MCF 10A (cell line): Measurements from ENCODE around the gene TMEM129. TPM values are rescaled to one million over a fixed set of nuclear protein-coding genes. Genes with fewer than 3 reads are reported as not detected.

Source experiments
- BruUV-seq: library from RNA; stranded (reverse); fragments of 400-500 nt; replicated peaks from 2 replicates; lab custom pipeline; 2021; lab: Mats Ljungman, UMichigan
- CTCF ChIA-PET: fragments of 300-600 bp; sonication (Branson Sonifier 250); formaldehyde crosslinking; extraction: SDS; loops from one replicate; lab custom pipeline; 2021; ENCODE audit warnings: antibody characterized with exemption, inconsistent platforms; lab: Yijun Ruan, JAX
- POLR2A ChIA-PET: fragments of 300-600, 350-650 bp; sonication (Branson Sonifier 250); formaldehyde crosslinking; extraction: SDS; loops from one replicate; lab custom pipeline; 2020; ENCODE audit warnings: antibody characterized with exemption, inconsistent platforms; lab: Yijun Ruan, JAX
- DNase-seq: peaks from one replicate; pipeline ENCODE4 v3.0.0-alpha.2; 2018; ENCODE audit not compliant: unreplicated experiment
- H3K27ac Mint-ChIP-seq: one replicate; pipeline ENCODE4 v1.8.0; 2022; ENCODE audit warnings: mild to moderate bottlenecking, low read depth, mixed read lengths; ENCODE audit not compliant: unreplicated experiment
- H3K27me3 Mint-ChIP-seq: one replicate; pipeline ENCODE4 v1.8.0; 2022; ENCODE audit warnings: mixed read lengths; ENCODE audit not compliant: insufficient read depth, unreplicated experiment
- H3K36me3 Mint-ChIP-seq: one replicate; pipeline ENCODE4 v1.8.0; 2022; ENCODE audit warnings: mild to moderate bottlenecking, moderate library complexity, mixed read lengths; ENCODE audit not compliant: insufficient read depth, unreplicated experiment
- H3K4me1 Mint-ChIP-seq: one replicate; pipeline ENCODE4 v1.8.0; 2022; ENCODE audit warnings: mixed read lengths; ENCODE audit not compliant: insufficient read depth, unreplicated experiment
- H3K4me3 Mint-ChIP-seq: one replicate; pipeline ENCODE4 v1.8.0; 2022; ENCODE audit warnings: mild to moderate bottlenecking, moderate library complexity, mixed read lengths; ENCODE audit not compliant: unreplicated experiment
- H3K9me3 Mint-ChIP-seq: one replicate; pipeline ENCODE4 v1.8.0; 2022; ENCODE audit warnings: mixed read lengths; ENCODE audit not compliant: unreplicated experiment
- CTCF ChIP-seq: fragments of 200-600 bp; IDR thresholded peaks from one replicate; pipeline ENCODE4 v1.8.0; 2022; ENCODE audit warnings: antibody characterized with exemption, mild to moderate bottlenecking; ENCODE audit not compliant: unreplicated experiment
- intact Hi-C: fragments of 100-400 bp; cut with micrococcal nuclease; formaldehyde crosslinking; loops from 2 replicates; pipeline ENCODE4 v1.14.1; 2022
- total RNA-seq: library from RNA; stranded (reverse); gene quantifications from 2 replicates; pipeline ENCODE4 v1.2.3, GENCODE V29; 2022

TMEM129 gene
- total RNA-seq, 1 experiment from 2014 or later, result 38.3 TPM

- CTCF ChIA-PET, result no interaction called here
Observed at GRCh38 chr4:1769692-1770091, 48.6 kb upstream of the TMEM129 start.

GRCh38 chr4:1768367-1769034, 47.4 kb upstream of the TMEM129 start:
- H3K36me3 Mint-ChIP-seq, result no peaks in the 10 kb centered on the region
- intact Hi-C loops, result no loop called here
- POLR2A ChIA-PET, result interaction anchor here (1.0 kb wide), 1 partner anchor 10 kb away, joined by 4 read pairs; no protein-coding TSS in a partner anchor
- H3K9me3 Mint-ChIP-seq, result no peaks in the 10 kb centered on the region
- no peaks in the 10 kb centered on the region for H3K27me3 Mint-ChIP-seq
- CTCF ChIA-PET, result no interaction called here
- no peak overlapping the region for H3K27ac Mint-ChIP-seq
- no TSS peak for BruUV-seq
- no peak for DNase-seq
- H3K4me1 Mint-ChIP-seq, result peaks cover 7% of the 10 kb centered on the region
- TF ChIP-seq CTCF, result no peak
- H3K4me3 Mint-ChIP-seq, result no peak overlapping the region

More at GRCh38 chr4:1769692-1770091, 48.6 kb upstream of the TMEM129 start:
- no peaks in the 10 kb centered on the region for H3K36me3 Mint-ChIP-seq
- peaks cover 7% of the 10 kb centered on the region for H3K4me1 Mint-ChIP-seq
- DNase-seq, result no peak
- no peaks in the 10 kb centered on the region for H3K27me3 Mint-ChIP-seq
- H3K9me3 Mint-ChIP-seq, result no peaks in the 10 kb centered on the region
- intact Hi-C loops, result no loop called here
- no TSS peak for BruUV-seq
- no peak overlapping the region for H3K4me3 Mint-ChIP-seq
- H3K27ac Mint-ChIP-seq, result no peak overlapping the region
- TF ChIP-seq CTCF, result no peak
- POLR2A ChIA-PET, result interaction anchor here (0.6 kb wide), 1 partner anchor 86 kb away, joined by 3 read pairs; the partner anchor contains the start of gene LETM1

GRCh38 chr4:1767770-1768366, 46.7 kb upstream of the TMEM129 start:
- ChIA-PET POLR2A (interaction anchor here (0.6 to 1.0 kb wide), 2 partner anchors 10 to 47 kb away, joined by 3 to 4 read pairs; partner anchors contain the start of genes TACC3 and TMEM129), CTCF (interaction anchor here (0.6 kb wide), 1 partner anchor 500 kb away, joined by 3 read pairs; no protein-coding TSS in a partner anchor)
- Mint-ChIP-seq H3K27ac (no peak overlapping the region), H3K36me3 (no peaks in the 10 kb centered on the region), H3K9me3 (no peaks in the 10 kb centered on the region), H3K27me3 (no peaks in the 10 kb centered on the region), H3K4me1 (peaks cover 7% of the 10 kb centered on the region), H3K4me3 (no peak overlapping the region)
- intact Hi-C loops, result no loop called here
- no peak for TF ChIP-seq CTCF
- no TSS peak for BruUV-seq
- no peak for DNase-seq

- POLR2A ChIA-PET, result interaction anchor here (0.6 to 1.0 kb wide), 2 partner anchors 9 to 46 kb away, joined by 3 to 4 read pairs; partner anchors contain the start of genes TACC3 and TMEM129
- CTCF ChIA-PET, result interaction anchor here (0.6 to 0.8 kb wide), 2 partner anchors 26 to 500 kb away, joined by 3 to 5 read pairs; no protein-coding TSS in a partner anchor
- H3K27me3 Mint-ChIP-seq, result no peaks in the 10 kb centered on the region
- TF ChIP-seq CTCF, result no peak
- H3K27ac Mint-ChIP-seq, result no peak overlapping the region
- DNase-seq, result no peak
- BruUV-seq, result no TSS peak
- no peaks in the 10 kb centered on the region for H3K9me3 Mint-ChIP-seq
- intact Hi-C loops, result no loop called here
- peaks cover 7% of the 10 kb centered on the region for H3K4me1 Mint-ChIP-seq
- no peak overlapping the region for H3K4me3 Mint-ChIP-seq
- H3K36me3 Mint-ChIP-seq, result no peaks in the 10 kb centered on the region
Observed at GRCh38 chr4:1767061-1767769, 46.1 kb upstream of the TMEM129 start.
